NCI-H1092 treated with DMSO at 0.1 percent for 48 hours (cell line): ENCODE measurements around the gene MAIP1.
"Not testable (repeated sequence)": the region's sequence is repeated elsewhere in the genome, so short reads cannot be mapped to it uniquely, and the experiment has no call there.

Experiments
- DNase-seq: peaks from one replicate; lab custom pipeline; 2025; lab: John Stamatoyannopoulos, UW

The MAIP1 gene, protein sequence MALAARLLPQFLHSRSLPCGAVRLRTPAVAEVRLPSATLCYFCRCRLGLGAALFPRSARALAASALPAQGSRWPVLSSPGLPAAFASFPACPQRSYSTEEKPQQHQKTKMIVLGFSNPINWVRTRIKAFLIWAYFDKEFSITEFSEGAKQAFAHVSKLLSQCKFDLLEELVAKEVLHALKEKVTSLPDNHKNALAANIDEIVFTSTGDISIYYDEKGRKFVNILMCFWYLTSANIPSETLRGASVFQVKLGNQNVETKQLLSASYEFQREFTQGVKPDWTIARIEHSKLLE

DNA sequence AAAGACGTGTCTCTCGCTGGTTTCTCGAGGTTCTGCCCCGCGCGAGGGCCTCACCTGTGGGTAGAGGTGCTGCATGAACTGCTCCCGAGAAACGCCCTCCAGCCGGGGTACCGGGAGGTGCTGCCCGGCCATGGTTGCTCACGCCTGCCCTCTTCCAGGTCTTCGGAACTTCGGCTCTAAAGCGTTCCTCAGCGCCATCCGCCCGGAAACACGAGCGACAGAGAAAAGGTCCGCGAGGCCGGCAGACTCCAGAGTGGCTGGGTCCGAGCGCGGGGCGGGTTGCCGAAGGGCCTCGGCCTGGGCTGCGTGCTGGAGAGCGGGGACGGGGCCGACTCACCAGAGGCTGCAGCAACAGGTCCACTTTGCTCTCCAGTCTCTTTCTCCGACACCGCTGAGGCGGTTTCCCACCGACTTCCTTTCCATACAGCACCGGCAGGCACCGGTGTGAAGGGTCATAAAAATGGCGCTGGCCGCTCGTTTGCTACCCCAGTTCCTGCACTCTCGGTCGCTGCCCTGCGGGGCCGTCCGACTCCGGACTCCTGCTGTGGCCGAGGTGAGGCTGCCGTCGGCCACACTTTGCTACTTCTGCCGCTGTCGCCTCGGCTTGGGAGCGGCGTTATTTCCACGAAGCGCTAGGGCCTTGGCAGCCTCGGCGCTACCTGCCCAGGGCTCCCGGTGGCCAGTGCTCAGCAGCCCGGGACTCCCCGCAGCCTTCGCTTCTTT is at the start of gene MAIP1, which contains the start of gene TYW5:
MAIP1 (plus strand) TSS at position 244 of the 723 bp plus-strand sequence; CDS start at position 461, 217 bp downstream.
TYW5 (minus strand) TSS at position 153 of the 723 bp plus-strand sequence; CDS start at position 132, 21 bp downstream.
- DNase-seq: peak; percentile 87

DNA sequence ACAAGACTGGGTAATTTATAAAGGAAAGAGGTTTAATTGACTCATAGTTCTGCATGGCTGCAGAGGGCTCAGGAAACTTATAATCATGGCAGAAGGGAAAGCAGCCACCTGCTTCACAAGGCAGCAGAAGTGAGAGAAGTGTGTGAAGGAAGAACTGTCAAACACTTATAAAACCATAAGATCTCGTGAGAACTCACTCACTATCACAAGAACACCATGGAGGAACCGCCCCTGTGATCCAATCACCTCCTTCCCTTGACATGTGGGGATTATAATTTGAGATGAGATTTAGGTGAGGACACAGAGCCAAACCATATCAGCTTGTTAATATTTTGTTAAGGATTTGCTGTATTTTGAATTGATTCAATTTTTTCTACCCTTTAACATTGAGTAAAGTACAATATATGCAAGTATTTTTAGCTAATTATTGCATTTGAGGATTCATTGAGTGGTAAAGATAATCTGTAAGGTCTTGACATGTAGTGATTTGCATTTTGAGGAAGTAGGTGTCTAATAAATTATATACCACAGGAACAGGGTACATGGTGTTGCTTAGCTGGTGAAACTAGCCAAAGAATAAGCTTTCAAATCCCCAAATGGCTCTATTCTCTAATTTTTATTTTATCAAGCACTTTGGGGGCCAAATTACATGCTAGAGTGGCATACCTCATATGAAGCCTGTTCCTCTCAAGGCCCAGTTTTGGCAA is 48.2 kb upstream of the MAIP1 start:
- no peak for DNase-seq

DNA sequence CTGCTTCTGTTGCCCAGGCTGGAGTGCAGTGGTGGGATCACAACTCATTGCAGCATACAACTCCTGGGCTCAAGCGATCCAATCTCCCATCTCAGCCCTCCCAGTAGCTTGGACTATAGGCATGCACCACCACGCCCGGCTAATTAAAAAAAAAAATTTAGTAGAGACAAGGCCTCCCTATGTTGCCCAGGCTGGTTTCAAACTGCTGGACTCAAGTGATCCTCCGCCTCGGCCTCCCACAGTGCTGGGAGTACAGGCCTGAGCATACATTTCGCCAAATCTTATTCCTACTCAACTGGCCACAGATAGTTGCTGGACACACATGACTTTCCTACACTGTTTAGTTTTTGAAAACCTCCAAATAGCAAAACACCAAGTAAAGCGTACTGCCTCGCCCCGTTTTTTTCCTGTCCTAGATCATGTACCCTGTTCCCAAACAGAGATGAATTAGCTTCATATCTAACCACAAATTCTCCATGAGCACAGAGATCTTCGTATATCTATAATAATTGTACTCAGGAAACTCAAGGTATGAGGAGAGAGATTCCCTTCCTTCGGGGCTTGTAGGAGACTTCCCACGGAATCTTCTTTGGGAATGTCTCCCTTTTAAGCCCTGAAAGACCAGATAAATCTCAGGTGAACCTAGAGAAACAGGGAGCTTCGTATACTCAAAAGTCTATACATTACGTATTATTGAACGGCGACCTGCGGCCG is 44.9 kb upstream of the MAIP1 start:
- DNase-seq: no peak

DNA sequence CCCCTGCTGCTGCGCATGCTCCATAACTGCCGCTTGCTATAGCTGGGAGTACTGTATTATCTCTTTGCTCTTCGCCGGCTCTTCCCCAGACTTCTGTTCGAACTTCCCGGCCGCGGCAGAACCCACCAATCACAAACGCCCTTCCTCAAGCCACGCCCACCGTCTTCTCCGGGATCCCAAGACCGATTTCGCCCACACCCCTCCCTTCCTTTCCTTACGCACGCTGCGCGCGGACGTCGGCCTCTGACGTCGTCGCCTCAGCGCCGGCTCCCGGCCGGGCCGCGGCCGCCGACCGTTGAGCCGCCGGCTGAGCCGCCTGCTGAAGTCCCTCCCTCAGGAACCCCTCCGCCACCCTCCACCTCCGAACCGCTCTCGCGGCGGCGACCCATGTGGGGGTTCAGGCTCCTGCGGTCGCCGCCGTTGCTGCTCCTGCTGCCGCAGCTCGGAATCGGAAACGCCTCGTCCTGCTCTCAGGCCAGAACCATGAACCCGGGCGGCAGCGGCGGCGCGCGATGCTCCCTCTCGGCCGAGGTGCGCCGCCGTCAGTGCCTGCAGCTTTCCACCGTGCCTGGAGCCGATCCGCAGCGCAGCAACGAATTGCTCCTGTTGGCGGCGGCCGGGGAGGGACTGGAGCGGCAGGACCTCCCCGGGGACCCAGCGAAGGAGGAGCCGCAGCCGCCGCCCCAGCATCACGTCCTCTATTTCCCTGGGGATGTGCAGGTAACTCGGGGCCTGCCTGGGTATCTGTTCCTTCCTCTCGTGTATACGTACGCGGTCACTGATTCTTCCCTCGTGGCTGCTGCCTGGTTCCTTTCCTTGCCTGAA is 44.1 kb upstream of the MAIP1 start, which contains the start of gene C2orf69:
C2orf69 (plus strand) TSS at position 242 of the 825 bp plus-strand sequence; CDS start at position 388, 146 bp downstream.
- DNase-seq: peak; percentile 95

DNA sequence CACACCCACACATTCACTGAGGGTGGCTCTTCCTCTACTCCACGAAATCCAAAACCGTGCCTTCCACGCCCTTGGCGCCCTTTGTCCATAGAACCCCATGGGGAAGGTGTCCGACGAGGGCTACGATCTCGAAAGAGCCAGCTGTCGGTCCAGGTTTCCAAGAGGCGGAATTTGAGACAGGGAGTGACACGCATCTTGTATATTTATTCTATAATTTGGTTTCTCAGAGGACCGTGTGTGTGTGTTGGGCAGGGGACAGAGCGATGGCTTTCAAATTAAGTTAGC is 43.6 kb upstream of the MAIP1 start:
- DNase-seq: no peak

DNA sequence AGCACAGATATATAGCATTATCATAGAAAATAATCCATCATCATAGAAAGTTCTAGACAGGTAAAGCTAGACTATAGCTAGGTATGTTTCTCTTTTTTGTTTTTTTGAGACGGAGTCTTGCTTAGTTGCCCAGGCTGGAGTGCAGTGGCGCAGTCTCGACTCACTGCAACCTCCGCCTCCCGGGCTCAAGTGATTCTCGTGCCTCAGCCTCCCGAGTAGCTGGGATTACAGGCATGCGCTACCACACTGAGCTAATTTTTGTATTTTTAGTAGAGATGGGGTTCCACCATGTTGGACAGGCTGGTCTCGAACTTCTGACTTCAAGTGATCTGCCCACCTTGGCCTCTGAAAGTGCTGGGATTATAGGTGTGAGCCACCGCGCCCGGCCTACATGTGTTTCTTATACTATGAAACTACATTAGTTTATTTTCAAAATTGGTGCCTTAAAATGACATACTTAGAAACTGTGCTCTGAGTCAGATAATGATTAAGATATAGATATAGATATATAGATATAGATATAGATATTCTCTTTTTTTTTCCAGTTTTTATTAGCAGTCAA is 42.7 kb upstream of the MAIP1 start:
- not testable (repeated sequence) for DNase-seq

DNA sequence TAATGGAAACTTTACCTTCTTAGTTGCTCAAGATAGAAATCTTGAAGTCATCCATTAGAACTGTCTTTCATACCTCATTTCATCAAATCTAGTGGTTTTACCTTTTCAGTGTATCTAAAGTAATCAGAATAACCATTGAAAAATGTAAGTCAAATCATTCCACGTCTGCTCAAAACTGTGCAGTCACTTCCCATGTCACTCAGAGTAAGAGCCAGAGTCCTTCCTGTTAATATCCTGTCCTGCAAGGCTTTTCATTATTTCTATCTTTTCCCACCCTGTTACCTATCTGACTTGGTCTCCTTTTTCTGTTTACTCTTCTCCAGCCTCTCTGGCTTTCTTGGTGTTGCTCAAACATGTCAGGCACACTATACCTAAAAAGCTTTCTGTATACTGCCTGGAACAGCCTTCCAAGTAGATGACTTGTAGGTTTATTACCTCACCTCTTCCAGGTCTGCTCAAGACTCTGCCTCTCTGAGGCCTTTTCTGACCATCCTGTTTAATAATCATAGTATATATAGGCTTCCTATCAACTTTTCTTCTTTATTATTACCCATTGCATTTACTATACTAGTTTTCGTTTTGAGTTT is 40.9 kb upstream of the MAIP1 start:
- no peak for DNase-seq

DNA sequence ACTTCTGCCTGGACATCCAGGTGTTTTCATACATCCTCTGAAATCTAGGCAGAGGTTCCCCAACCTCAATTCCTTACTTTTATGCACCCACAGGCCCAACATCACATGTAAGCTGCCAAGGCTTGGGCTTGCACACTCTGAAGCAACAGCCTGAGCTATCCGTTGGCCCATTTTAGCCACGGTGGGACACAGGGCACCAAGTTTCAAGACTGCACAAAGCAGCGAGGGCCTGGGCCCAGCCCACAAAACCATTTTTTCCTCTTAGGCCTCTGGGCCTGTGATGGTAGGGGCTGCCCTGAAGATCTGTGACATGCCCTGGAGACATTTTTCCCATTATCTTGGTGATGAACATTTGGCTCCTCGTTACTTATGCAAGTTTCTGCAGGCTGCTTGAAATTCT is 38.4 kb upstream of the MAIP1 start:
- DNase-seq: no peak

DNA sequence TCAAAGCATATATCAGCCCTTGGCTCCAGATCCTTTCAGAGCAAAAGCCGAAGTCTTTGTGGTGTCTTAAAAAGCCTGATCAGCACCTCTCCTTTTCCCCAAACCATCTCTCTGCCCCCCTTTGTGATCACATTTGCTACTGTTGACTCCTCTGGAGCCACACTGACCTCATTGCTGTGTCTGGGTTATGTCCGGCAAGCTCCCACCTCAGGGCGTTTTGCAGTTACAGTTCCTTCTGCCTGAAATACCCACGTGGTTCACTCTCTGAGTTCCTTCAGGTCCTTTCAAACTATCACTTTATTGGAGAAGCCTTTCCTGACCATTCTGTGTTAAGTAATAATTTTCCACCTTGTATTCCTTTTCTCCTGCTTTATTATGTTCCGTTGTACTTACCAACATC is 32.5 kb upstream of the MAIP1 start:
- DNase-seq: no peak

DNA sequence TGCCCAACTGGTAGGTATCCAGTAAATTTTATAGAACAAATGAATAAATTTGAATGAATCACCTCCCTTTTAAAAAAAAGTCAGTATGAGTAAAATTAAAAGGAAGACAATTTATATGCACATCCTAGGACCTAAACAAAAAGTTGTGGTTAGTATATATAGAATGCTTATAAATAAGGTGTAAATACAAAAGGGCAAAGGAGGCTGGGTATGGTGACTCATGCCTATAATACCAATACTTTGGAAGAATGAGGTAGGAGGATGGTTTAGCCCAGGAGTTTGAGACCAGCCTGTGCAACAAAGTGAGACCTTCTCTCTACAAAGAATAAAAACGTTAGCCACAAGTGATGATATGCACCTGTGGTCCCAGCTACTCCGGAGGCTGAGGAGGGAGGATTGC is 31.5 kb upstream of the MAIP1 start:
- no peak for DNase-seq

DNA sequence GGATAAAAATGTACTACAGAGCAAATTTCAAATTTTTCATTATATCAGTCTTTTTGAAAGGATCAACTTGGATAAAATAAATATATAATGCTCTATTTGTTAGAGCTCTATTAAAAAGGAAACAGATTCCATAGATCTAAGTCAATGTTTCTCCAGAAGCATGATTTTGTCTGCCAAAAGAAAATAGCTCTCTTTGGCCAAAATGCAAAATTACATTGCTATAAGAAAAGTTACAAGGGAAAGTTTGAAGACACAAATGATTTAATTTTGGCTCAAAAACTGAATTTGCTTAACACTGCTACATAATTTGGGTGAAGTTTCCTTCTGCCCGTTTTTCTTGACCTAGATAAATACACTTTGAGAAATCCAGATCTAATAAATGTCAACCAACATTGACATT is 28.6 kb upstream of the MAIP1 start:
- no peak for DNase-seq

DNA sequence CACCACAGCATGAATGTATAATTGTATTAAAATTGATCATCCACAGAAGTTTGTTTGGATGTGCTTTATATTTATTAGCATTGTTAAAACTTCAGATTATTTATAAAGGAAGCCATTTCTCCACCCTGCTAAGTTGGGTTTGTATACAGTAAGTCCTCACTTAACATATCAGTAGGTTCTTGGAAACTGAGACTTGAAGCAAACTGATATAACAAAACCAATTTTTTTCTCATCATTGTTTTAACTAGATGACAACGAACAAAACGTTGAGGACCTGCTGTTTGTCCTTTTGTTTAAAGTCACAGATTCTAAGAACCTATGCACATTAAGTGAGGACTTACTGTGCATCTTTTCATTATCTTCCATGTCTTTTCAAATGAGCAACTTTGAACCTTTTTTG is 27.2 kb upstream of the MAIP1 start:
- DNase-seq: no peak

DNA sequence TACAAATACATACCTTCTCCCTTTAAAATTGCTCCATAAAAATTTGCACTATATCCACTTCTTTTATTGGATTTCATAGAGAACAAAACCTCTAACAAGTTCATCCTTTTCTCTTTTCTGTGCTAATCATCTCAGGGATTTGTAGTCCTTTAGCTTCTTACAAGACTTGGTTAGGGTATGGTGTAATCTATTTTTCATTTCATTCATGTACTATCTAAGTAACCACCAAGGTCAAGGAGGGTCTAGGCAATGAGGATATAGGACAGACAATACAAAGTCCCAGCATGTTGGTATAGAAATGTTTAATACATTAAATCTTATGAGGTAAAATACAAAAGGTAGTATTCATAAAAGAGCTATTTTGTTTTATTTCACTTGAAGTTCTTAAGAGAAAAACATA is 26.8 kb upstream of the MAIP1 start:
- DNase-seq: no peak

DNA sequence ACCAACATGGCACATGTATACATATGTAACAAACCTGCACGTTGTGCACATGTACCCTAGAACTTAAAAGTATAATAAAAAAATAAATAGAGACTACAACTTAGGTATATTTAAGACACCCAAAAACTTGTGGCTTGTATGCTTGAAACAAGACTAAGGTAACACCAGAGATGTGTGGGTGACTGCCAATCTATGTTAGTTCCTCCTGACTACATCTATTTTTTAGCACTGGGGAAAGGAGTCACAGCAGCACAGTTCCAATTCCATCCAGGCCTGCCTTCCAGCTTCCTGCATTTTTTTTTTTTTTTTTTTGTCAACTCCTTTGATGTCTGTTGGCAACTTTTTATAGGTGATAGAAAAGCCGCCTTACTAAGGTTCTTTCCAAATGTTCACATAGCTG is 26.1 kb upstream of the MAIP1 start:
- no peak for DNase-seq

DNA sequence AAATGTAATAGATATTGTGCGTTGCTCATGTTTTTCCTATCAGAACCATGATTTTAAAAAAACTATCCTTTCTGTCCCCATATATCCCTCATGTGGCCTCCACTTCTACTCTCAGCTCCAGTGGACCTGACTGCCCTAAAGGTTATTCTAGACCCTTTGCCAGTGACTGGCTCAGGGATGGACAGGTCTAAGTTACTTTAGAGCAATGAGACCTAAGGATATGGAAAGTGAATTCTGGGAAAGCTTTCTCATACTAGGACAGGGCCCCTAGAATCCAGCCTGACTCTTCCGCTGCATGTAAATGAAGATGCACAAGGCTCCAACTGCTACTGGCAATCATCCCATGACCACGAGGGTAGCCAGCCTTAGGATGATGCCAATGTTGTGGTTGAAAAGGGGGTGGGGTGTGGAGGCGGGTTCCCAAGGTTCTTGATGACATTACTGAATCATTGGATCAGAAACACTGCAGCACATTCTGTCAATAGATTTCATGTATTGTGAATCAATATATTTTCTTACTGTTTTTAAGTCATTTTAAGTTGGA is 23.0 kb upstream of the MAIP1 start:
- DNase-seq: no peak

DNA sequence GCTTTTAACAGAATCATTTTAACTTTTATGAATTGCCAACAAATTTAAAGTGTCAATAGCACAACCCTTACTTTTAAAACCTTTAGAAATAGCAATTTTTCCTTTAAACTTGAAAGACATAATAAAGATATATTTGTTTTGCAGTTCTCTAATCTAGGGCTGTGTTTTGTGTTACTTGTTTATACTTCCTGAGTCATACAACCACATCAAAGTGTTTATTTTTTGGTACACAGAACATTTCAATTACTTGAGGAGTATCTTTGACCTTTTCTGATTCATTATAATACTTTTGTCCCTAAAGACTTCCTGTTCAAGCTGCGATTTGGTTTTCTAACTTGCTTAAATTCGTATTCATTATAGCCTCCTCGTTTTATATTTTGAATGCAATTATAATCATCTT is 21.9 kb upstream of the MAIP1 start:
- DNase-seq: no peak

DNA sequence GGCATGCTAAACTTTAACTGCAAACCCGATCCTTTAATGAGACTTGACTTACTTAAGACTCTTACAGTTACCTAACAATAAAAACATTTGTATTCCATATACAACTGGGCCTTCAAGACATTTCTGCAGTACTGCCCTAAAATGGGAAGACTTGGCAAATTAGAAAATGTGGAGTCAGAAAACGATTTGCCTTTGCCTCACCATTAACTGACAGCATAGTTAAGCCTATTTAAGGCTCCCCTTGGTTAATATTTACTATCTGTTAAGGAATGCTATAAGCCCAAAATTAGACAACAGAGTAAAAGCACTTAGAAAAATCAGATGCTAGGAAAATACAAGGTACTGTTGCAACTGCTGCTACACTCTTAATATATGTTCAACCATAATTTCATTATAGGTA is 18.8 kb upstream of the MAIP1 start:
- DNase-seq: no peak

DNA sequence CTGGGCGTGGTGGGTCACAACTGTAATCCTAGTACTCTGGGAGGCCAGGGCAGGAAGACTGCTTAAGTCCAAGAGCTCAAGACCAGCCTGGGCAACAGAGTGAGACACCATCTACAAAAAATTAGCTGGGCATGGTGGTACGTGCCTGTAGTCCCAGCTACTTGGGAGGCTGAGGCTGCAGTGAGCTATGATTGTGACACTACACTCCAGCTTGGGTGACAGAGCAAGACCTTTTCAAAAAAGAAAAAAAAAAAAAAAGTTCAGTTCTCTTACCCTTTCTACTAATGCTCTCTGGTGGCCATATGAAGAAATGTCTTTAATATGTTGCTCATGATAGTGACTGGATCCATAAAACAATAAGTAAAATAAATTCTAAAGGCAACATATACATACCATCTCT is 15.0 kb upstream of the MAIP1 start:
- DNase-seq: peak; percentile 20

DNA sequence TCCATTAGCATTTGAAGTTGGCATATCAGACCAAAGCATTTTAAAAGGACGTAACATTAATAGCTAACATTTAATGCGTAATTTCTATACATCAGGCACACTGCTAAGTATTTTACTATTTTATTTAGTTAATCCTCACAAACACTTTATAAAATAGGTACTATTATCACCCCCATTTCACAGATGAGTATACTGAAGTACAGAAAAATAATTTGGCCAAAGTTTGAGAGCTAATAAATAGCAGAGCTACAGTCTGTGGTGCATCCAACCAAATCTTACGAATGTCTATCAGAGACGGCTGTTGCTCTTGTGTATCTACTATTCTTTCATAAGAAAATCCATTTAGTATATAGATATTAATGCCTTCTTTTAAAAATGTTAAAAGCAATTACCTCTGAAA is 12.0 kb upstream of the MAIP1 start:
- DNase-seq: no peak

DNA sequence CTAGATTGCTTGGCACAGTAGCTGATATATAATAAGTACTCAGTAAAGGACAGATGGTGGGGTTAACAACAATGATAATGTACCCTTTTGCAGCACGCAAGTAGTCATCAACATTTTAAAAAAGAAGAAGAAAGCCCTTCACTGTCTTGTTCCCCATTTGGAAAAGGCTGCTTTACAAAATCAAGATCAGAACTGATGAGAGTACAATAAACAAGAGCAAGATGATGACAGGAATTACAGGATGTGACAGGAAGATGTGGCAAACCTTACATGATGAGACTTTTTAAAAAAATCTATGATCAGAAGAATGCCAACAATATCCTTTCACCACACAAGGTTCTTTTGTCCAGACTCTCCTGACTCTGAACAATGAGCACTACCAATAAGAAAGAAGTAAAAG is 9.2 kb upstream of the MAIP1 start:
- DNase-seq: no peak

DNA sequence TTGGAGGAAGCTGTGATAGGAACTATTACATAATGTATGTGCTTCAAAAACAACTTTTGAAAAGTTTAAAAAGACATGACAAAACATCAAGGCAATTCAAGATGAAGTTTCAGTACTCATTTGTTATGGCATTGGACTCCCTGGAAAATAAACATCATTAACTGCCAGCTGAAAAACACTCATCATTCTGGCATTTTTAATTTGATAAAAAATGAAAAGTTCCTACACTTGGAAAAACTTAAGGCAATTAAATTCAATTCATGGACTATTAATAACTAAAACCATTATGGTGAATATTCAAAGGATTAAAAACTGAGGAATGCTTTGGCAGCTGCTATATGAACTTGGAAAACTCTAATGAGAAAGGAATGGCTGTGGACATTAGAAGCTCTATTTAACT is 8.5 kb upstream of the MAIP1 start:
- no peak for DNase-seq
